D721Med (cell line): Measurements from ENCODE around the gene BEST1.

ENCODE experiments used
- DNase-seq: peaks from one replicate; pipeline ENCODE4 v3.0.0; 2011; ENCODE audit warnings: low spot score; ENCODE audit not compliant: insufficient read length
- FAIRE-seq: peaks from 2 replicates; lab custom pipeline; 2011; peaks lifted over from hg19 to GRCh38; lab: Jason Lieb, UNC
- CTCF ChIP-seq: IDR thresholded peaks from 2 replicates; pipeline ENCODE4 v1.5.1; 2012; ENCODE audit warnings: mild to moderate bottlenecking, control low read depth; ENCODE audit not compliant: insufficient read depth; ENCODE audit errors: missing control alignments

Gene BEST1

GRCh38 chr11:61922539-61922938 is 27.6 kb upstream of the BEST1 start:
- FAIRE-seq (no peak), DNase-seq (no peak)
- no peak for TF ChIP-seq CTCF

- no peak for FAIRE-seq
- DNase-seq: no peak
- TF ChIP-seq CTCF: no peak
These were observed 26.7 kb upstream of the BEST1 start for GRCh38 chr11:61923166-61924063.

- FAIRE-seq (no peak), DNase-seq (no peak)
- no peak for TF ChIP-seq CTCF
These were observed 26.1 kb upstream of the BEST1 start for GRCh38 chr11:61924064-61924455.

- TF ChIP-seq CTCF: no peak
- FAIRE-seq (no peak), DNase-seq (no peak)
These were observed 24.4 kb upstream of the BEST1 start for GRCh38 chr11:61925736-61926135.

GRCh38 chr11:61926235-61926634 is 23.9 kb upstream of the BEST1 start:
- FAIRE-seq (no peak), DNase-seq (no peak)
- TF ChIP-seq CTCF: no peak

GRCh38 chr11:61927501-61927900 is 22.6 kb upstream of the BEST1 start:
- no peak for TF ChIP-seq CTCF

GRCh38 chr11:61928606-61929005 is 21.5 kb upstream of the BEST1 start:
- FAIRE-seq (no peak), DNase-seq (no peak)
- no peak for TF ChIP-seq CTCF

More at GRCh38 chr11:61927501-61927900, 22.6 kb upstream of the BEST1 start:
- DNase-seq (no peak), FAIRE-seq (no peak)
